ENCODE data around the gene RNF8.

GRCh38 chr6:37392821-37393220 lies 39.0 kb downstream of the RNF8 start:
- no peak for TF ChIP-seq CTCF (IDR thresholded peaks at IDR 0.05)
- TF ChIP-seq POLR2A (IDR thresholded peaks at IDR 0.05) = no peak

All from testis (tissue), 2 donors.